Measurements from ENCODE around the gene NTMT1.

Gene NTMT1

GRCh38 chr9:129667850-129668249 is 41.9 kb downstream of the NTMT1 start:
- peaks cover 3% of the 10 kb centered on the region; the same call in 1 of the 2 replicates for H3K27me3 ChIP-seq (ENCODE audit: insufficient read depth, low read length)
- no peaks in the 10 kb centered on the region for H3K36me3 ChIP-seq (ENCODE audit: insufficient read depth, low read length)
- H3F3A ChIP-seq (ENCODE audit: insufficient read depth, low read length), result no peaks in the 10 kb centered on the region
- no peak overlapping the region for H3K27ac ChIP-seq (ENCODE audit: low read depth, low read length, poor library complexity, severe bottlenecking)
- H3K4me2 ChIP-seq (ENCODE audit: low read length), result no peak overlapping the region
- H3K9me3 ChIP-seq (ENCODE audit: low read length), result no peaks in the 10 kb centered on the region
- no peaks in the 10 kb centered on the region for H3K4me1 ChIP-seq (ENCODE audit: insufficient read depth, low read length, severe bottlenecking)
- no peak overlapping the region for H3K9ac ChIP-seq (ENCODE audit: low read length)
- no peaks in the 10 kb centered on the region for H4K20me1 ChIP-seq (ENCODE audit: insufficient read depth, low read length)
- H3K79me2 ChIP-seq (ENCODE audit: insufficient read depth, low read length), result no peaks in the 10 kb centered on the region
- H3K9me2 ChIP-seq (ENCODE audit: low read depth, low read length), result no peaks in the 10 kb centered on the region
- no peak overlapping the region for H2AFZ ChIP-seq (ENCODE audit: low read length)
- TF ChIP-seq EZH2 (IDR thresholded peaks at IDR 0.05; ENCODE audit: borderline replicate concordance, low read length), result no peak
- TF ChIP-seq CTCF (IDR thresholded peaks at IDR 0.05; ENCODE audit: low read length), result no peak
- H3K4me3 ChIP-seq (ENCODE audit: low read depth, low read length, poor library complexity, severe bottlenecking), result no peak overlapping the region

- no peaks in the 10 kb centered on the region for H3K4me1 ChIP-seq (ENCODE audit: insufficient read depth, low read length, severe bottlenecking)
- no peaks in the 10 kb centered on the region for H3K9me3 ChIP-seq (ENCODE audit: low read length)
- no peak overlapping the region for H2AFZ ChIP-seq (ENCODE audit: low read length)
- TF ChIP-seq EZH2 (IDR thresholded peaks at IDR 0.05; ENCODE audit: borderline replicate concordance, low read length), result no peak
- no peak for TF ChIP-seq CTCF (IDR thresholded peaks at IDR 0.05; ENCODE audit: low read length)
- H3K4me2 ChIP-seq (ENCODE audit: low read length), result no peak overlapping the region
- H3K79me2 ChIP-seq (ENCODE audit: insufficient read depth, low read length), result no peaks in the 10 kb centered on the region
- H3F3A ChIP-seq (ENCODE audit: insufficient read depth, low read length), result no peaks in the 10 kb centered on the region
- H3K27me3 ChIP-seq (ENCODE audit: insufficient read depth, low read length), result no peaks in the 10 kb centered on the region
- H3K27ac ChIP-seq (ENCODE audit: low read depth, low read length, poor library complexity, severe bottlenecking), result no peak overlapping the region
- no peaks in the 10 kb centered on the region for H3K9me2 ChIP-seq (ENCODE audit: low read depth, low read length)
- H4K20me1 ChIP-seq (ENCODE audit: insufficient read depth, low read length), result no peaks in the 10 kb centered on the region
- H3K4me3 ChIP-seq (ENCODE audit: low read depth, low read length, poor library complexity, severe bottlenecking), result no peak overlapping the region
- H3K36me3 ChIP-seq (ENCODE audit: insufficient read depth, low read length), result no peaks in the 10 kb centered on the region
- H3K9ac ChIP-seq (ENCODE audit: low read length), result no peak overlapping the region
These were observed 43.3 kb downstream of the NTMT1 start for GRCh38 chr9:129669141-129669718.

GRCh38 chr9:129669946-129670345 is 44.0 kb downstream of the NTMT1 start:
- no peaks in the 10 kb centered on the region for H3K9me2 ChIP-seq (ENCODE audit: low read depth, low read length)
- no peaks in the 10 kb centered on the region for H3K27me3 ChIP-seq (ENCODE audit: insufficient read depth, low read length)
- no peak overlapping the region for H3K27ac ChIP-seq (ENCODE audit: low read depth, low read length, poor library complexity, severe bottlenecking)
- H2AFZ ChIP-seq (ENCODE audit: low read length), result no peak overlapping the region
- no peak overlapping the region for H3K4me3 ChIP-seq (ENCODE audit: low read depth, low read length, poor library complexity, severe bottlenecking)
- H3K9ac ChIP-seq (ENCODE audit: low read length), result no peak overlapping the region
- H3K4me1 ChIP-seq (ENCODE audit: insufficient read depth, low read length, severe bottlenecking), result no peaks in the 10 kb centered on the region
- no peaks in the 10 kb centered on the region for H3K79me2 ChIP-seq (ENCODE audit: insufficient read depth, low read length)
- no peaks in the 10 kb centered on the region for H3K9me3 ChIP-seq (ENCODE audit: low read length)
- H3K36me3 ChIP-seq (ENCODE audit: insufficient read depth, low read length), result no peaks in the 10 kb centered on the region
- TF ChIP-seq CTCF (IDR thresholded peaks at IDR 0.05; ENCODE audit: low read length) (no peak), EZH2 (IDR thresholded peaks at IDR 0.05; ENCODE audit: borderline replicate concordance, low read length) (no peak)
- H3F3A ChIP-seq (ENCODE audit: insufficient read depth, low read length), result no peaks in the 10 kb centered on the region
- H3K4me2 ChIP-seq (ENCODE audit: low read length), result no peak overlapping the region
- no peaks in the 10 kb centered on the region for H4K20me1 ChIP-seq (ENCODE audit: insufficient read depth, low read length)
